T-helper 1 cell treated with Interleukin-12 subunit alpha and Interleukin-12 subunit beta and Interleukin-4 antibody, amounts not matched to agents 30 μg/mL and 1 μg/mL, for 36 hours (primary cell): ENCODE data around the gene STRN4.

Experiments
- H3K27ac Mint-ChIP-seq: one replicate; pipeline ENCODE4 v1.8.0; 2021; ENCODE audit warnings: mild to moderate bottlenecking, mixed read lengths
- H3K27me3 Mint-ChIP-seq: one replicate; pipeline ENCODE4 v1.8.0; 2021; ENCODE audit warnings: low read depth, mixed read lengths
- H3K36me3 Mint-ChIP-seq: one replicate; pipeline ENCODE4 v1.8.0; 2021; ENCODE audit warnings: low read depth, mixed read lengths
- H3K4me1 Mint-ChIP-seq: one replicate; pipeline ENCODE4 v1.8.0; 2021; ENCODE audit warnings: low read depth, mixed read lengths
- H3K4me3 Mint-ChIP-seq: one replicate; pipeline ENCODE4 v1.8.0; 2021; ENCODE audit warnings: mild to moderate bottlenecking, moderate library complexity, mixed read lengths
- H3K9me3 Mint-ChIP-seq: one replicate; pipeline ENCODE4 v1.8.0; 2021; ENCODE audit warnings: mixed read lengths

STRN4 gene

GRCh38 chr19:46698395-46699321 is 47.6 kb downstream of the STRN4 start:
- Mint-ChIP-seq H3K27me3 (no peaks in the 10 kb centered on the region), H3K9me3 (no peaks in the 10 kb centered on the region), H3K4me1 (peaks cover 3% of the 10 kb centered on the region), H3K36me3 (peaks cover 40% of the 10 kb centered on the region), H3K4me3 (no peak overlapping the region), H3K27ac (no peak overlapping the region)

- H3K27ac Mint-ChIP-seq = no peak overlapping the region
- peaks cover 52% of the 10 kb centered on the region for H3K36me3 Mint-ChIP-seq
- H3K27me3 Mint-ChIP-seq = no peaks in the 10 kb centered on the region
- H3K4me3 Mint-ChIP-seq = no peak overlapping the region
- H3K4me1 Mint-ChIP-seq = peaks cover 3% of the 10 kb centered on the region
- no peaks in the 10 kb centered on the region for H3K9me3 Mint-ChIP-seq
Observed at GRCh38 chr19:46697204-46697960, 48.9 kb downstream of the STRN4 start.

- Mint-ChIP-seq H3K4me3 (no peak overlapping the region), H3K27me3 (no peaks in the 10 kb centered on the region), H3K36me3 (peaks cover 58% of the 10 kb centered on the region), H3K4me1 (peaks cover 3% of the 10 kb centered on the region), H3K9me3 (no peaks in the 10 kb centered on the region), H3K27ac (no peak overlapping the region)
Observed at GRCh38 chr19:46696866-46697203, 49.4 kb downstream of the STRN4 start.

GRCh38 chr19:46696052-46696451 is 50.2 kb downstream of the STRN4 start:
- Mint-ChIP-seq H3K27ac (no peak overlapping the region), H3K4me3 (no peak overlapping the region), H3K27me3 (no peaks in the 10 kb centered on the region), H3K36me3 (peaks cover 59% of the 10 kb centered on the region), H3K9me3 (no peaks in the 10 kb centered on the region), H3K4me1 (peaks cover 3% of the 10 kb centered on the region)

- no peak overlapping the region for H3K27ac Mint-ChIP-seq
- no peak overlapping the region for H3K4me3 Mint-ChIP-seq
- peaks cover 66% of the 10 kb centered on the region for H3K36me3 Mint-ChIP-seq
- no peaks in the 10 kb centered on the region for H3K4me1 Mint-ChIP-seq
- no peaks in the 10 kb centered on the region for H3K9me3 Mint-ChIP-seq
- no peaks in the 10 kb centered on the region for H3K27me3 Mint-ChIP-seq
Observed at GRCh38 chr19:46693760-46694159, 52.5 kb downstream of the STRN4 start.

- no peaks in the 10 kb centered on the region for H3K4me1 Mint-ChIP-seq
- no peak overlapping the region for H3K4me3 Mint-ChIP-seq
- H3K9me3 Mint-ChIP-seq = no peaks in the 10 kb centered on the region
- no peaks in the 10 kb centered on the region for H3K27me3 Mint-ChIP-seq
- H3K27ac Mint-ChIP-seq = no peak overlapping the region
- peaks cover 65% of the 10 kb centered on the region for H3K36me3 Mint-ChIP-seq
Observed at GRCh38 chr19:46692918-46693722, 53.1 kb downstream of the STRN4 start.

- H3K9me3 Mint-ChIP-seq = no peaks in the 10 kb centered on the region
- no peak overlapping the region for H3K4me3 Mint-ChIP-seq
- no peaks in the 10 kb centered on the region for H3K27me3 Mint-ChIP-seq
- H3K4me1 Mint-ChIP-seq = no peaks in the 10 kb centered on the region
- H3K36me3 Mint-ChIP-seq = peaks cover 61% of the 10 kb centered on the region
- peak overlapping the region; percentile 8 for H3K27ac Mint-ChIP-seq
Observed at GRCh38 chr19:46691948-46692347, 54.3 kb downstream of the STRN4 start.

GRCh38 chr19:46691104-46691503 is 55.1 kb downstream of the STRN4 start:
- Mint-ChIP-seq H3K4me1 (no peaks in the 10 kb centered on the region), H3K27ac (no peak overlapping the region), H3K27me3 (no peaks in the 10 kb centered on the region), H3K9me3 (no peaks in the 10 kb centered on the region), H3K4me3 (no peak overlapping the region), H3K36me3 (peaks cover 54% of the 10 kb centered on the region)

GRCh38 chr19:46689358-46689757 is 56.9 kb downstream of the STRN4 start:
- Mint-ChIP-seq H3K4me3 (no peak overlapping the region), H3K9me3 (no peaks in the 10 kb centered on the region), H3K36me3 (peaks cover 52% of the 10 kb centered on the region), H3K27ac (no peak overlapping the region), H3K4me1 (no peaks in the 10 kb centered on the region), H3K27me3 (no peaks in the 10 kb centered on the region)

- no peak overlapping the region for H3K27ac Mint-ChIP-seq
Observed at GRCh38 chr19:46687438-46688145, 58.7 kb downstream of the STRN4 start.

GRCh38 chr19:46685189-46685588 is 61.1 kb downstream of the STRN4 start:
- peaks cover 19% of the 10 kb centered on the region for H3K36me3 Mint-ChIP-seq
- H3K4me3 Mint-ChIP-seq = no peak overlapping the region
- H3K27me3 Mint-ChIP-seq = no peaks in the 10 kb centered on the region
- no peak overlapping the region for H3K27ac Mint-ChIP-seq
- H3K9me3 Mint-ChIP-seq = no peaks in the 10 kb centered on the region
- no peaks in the 10 kb centered on the region for H3K4me1 Mint-ChIP-seq

More at GRCh38 chr19:46687438-46688145, 58.7 kb downstream of the STRN4 start:
- no peak overlapping the region for H3K4me3 Mint-ChIP-seq
- H3K36me3 Mint-ChIP-seq = peaks cover 42% of the 10 kb centered on the region
- H3K4me1 Mint-ChIP-seq = no peaks in the 10 kb centered on the region
- no peaks in the 10 kb centered on the region for H3K9me3 Mint-ChIP-seq
- no peaks in the 10 kb centered on the region for H3K27me3 Mint-ChIP-seq

GRCh38 chr19:46678110-46678732 is 68.0 kb downstream of the STRN4 start:
- Mint-ChIP-seq H3K27ac (no peak overlapping the region), H3K27me3 (no peaks in the 10 kb centered on the region), H3K9me3 (no peaks in the 10 kb centered on the region), H3K36me3 (peaks cover 51% of the 10 kb centered on the region), H3K4me3 (no peak overlapping the region), H3K4me1 (peaks cover 10% of the 10 kb centered on the region)

- Mint-ChIP-seq H3K4me3 (no peak overlapping the region), H3K27ac (no peak overlapping the region), H3K9me3 (no peaks in the 10 kb centered on the region), H3K36me3 (peaks cover 61% of the 10 kb centered on the region), H3K4me1 (peaks cover 10% of the 10 kb centered on the region), H3K27me3 (no peaks in the 10 kb centered on the region)
Observed at GRCh38 chr19:46674416-46675178, 71.7 kb downstream of the STRN4 start.
